ENCODE data around the gene PPARD.

- TF ChIP-seq POLR2A (IDR thresholded peaks at IDR 0.05): peak in 1 of 2 donors; percentile 8
- TF ChIP-seq, protein P1, sequence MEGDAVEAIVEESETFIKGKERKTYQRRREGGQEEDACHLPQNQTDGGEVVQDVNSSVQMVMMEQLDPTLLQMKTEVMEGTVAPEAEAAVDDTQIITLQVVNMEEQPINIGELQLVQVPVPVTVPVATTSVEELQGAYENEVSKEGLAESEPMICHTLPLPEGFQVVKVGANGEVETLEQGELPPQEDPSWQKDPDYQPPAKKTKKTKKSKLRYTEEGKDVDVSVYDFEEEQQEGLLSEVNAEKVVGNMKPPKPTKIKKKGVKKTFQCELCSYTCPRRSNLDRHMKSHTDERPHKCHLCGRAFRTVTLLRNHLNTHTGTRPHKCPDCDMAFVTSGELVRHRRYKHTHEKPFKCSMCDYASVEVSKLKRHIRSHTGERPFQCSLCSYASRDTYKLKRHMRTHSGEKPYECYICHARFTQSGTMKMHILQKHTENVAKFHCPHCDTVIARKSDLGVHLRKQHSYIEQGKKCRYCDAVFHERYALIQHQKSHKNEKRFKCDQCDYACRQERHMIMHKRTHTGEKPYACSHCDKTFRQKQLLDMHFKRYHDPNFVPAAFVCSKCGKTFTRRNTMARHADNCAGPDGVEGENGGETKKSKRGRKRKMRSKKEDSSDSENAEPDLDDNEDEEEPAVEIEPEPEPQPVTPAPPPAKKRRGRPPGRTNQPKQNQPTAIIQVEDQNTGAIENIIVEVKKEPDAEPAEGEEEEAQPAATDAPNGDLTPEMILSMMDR (IDR thresholded peaks at IDR 0.05): peak in 3 of 6 experiments; percentile 8 to 32 (median 28)
Measured at GRCh38 chr6:35318196-35319171, 23.9 kb upstream of the PPARD start.

All from Peyer's patch (tissue), 4 donors.